WERI-Rb-1 (cell line): ENCODE measurements around the gene TRIM67.

Experiments
- DNase-seq: peaks from one replicate; pipeline ENCODE4 v3.0.0-alpha.2; 2020
- H3K27ac ChIP-seq: fragments of 250-450 bp; sonication (Bioruptor Pico); 2 replicates; pipeline ENCODE4 v1.5.1; 2020; ENCODE audit warnings: mild to moderate bottlenecking, moderate library complexity
- H3K27me3 ChIP-seq: fragments of 250-450 bp; sonication (Bioruptor Pico); 2 replicates; pipeline ENCODE4 v1.5.1; 2021; ENCODE audit warnings: mild to moderate bottlenecking, low read depth, moderate library complexity; ENCODE audit not compliant: insufficient read depth, severe bottlenecking
- H3K36me3 ChIP-seq: fragments of 250-450 bp; sonication (Bioruptor Pico); 2 replicates; pipeline ENCODE4 v1.5.1; 2020; ENCODE audit warnings: mild to moderate bottlenecking, moderate library complexity
- H3K4me3 ChIP-seq: 2 replicates; pipeline ENCODE4 v1.5.1; 2011; ENCODE audit warnings: low read depth, mild to moderate bottlenecking, control low read depth, low read length
- H3K9me3 ChIP-seq: fragments of 250-450 bp; sonication (Bioruptor Pico); 2 replicates; pipeline ENCODE4 v1.5.1; 2021; ENCODE audit warnings: mild to moderate bottlenecking, moderate library complexity; ENCODE audit not compliant: severe bottlenecking
- CTCF ChIP-seq: IDR thresholded peaks from 2 replicates; pipeline ENCODE4 v1.5.1; 2011; ENCODE audit warnings: low read depth, mild to moderate bottlenecking, control low read depth, inconsistent platforms, low read length

TRIM67 gene

GRCh38 chr1:231193710-231194340, 32.0 kb downstream of the TRIM67 start:
- H3K27ac ChIP-seq = no peak overlapping the region
- H3K36me3 ChIP-seq = no peaks in the 10 kb centered on the region
- no peak for TF ChIP-seq CTCF
- H3K4me3 ChIP-seq = no peak overlapping the region
- no peaks in the 10 kb centered on the region for H3K27me3 ChIP-seq
- peaks cover 4% of the 10 kb centered on the region for H3K9me3 ChIP-seq
- no peak for DNase-seq

- TF ChIP-seq CTCF = no peak
Observed at GRCh38 chr1:231194476-231194842, 32.6 kb downstream of the TRIM67 start.

GRCh38 chr1:231194843-231195516, 33.1 kb downstream of the TRIM67 start:
- H3K27ac ChIP-seq = no peak overlapping the region
- H3K4me3 ChIP-seq = no peak overlapping the region
- H3K9me3 ChIP-seq = peaks cover under 1% of the 10 kb centered on the region
- TF ChIP-seq CTCF = no peak
- no peaks in the 10 kb centered on the region for H3K36me3 ChIP-seq
- no peaks in the 10 kb centered on the region for H3K27me3 ChIP-seq
- DNase-seq = peak; percentile 30

More at GRCh38 chr1:231194476-231194842, 32.6 kb downstream of the TRIM67 start:
- Histone ChIP-seq H3K27me3 (no peaks in the 10 kb centered on the region), H3K4me3 (no peak overlapping the region), H3K27ac (no peak overlapping the region), H3K36me3 (no peaks in the 10 kb centered on the region), H3K9me3 (peaks cover 4% of the 10 kb centered on the region)
- DNase-seq = no peak

GRCh38 chr1:231196307-231196706, 34.4 kb downstream of the TRIM67 start:
- H3K36me3 ChIP-seq = no peaks in the 10 kb centered on the region
- TF ChIP-seq CTCF = no peak
- no peak overlapping the region for H3K4me3 ChIP-seq
- H3K9me3 ChIP-seq = no peaks in the 10 kb centered on the region
- no peaks in the 10 kb centered on the region for H3K27me3 ChIP-seq
- no peak overlapping the region for H3K27ac ChIP-seq
- DNase-seq = no peak

GRCh38 chr1:231196728-231197127, 34.9 kb downstream of the TRIM67 start:
- Histone ChIP-seq H3K36me3 (no peaks in the 10 kb centered on the region), H3K4me3 (no peak overlapping the region), H3K27ac (no peak overlapping the region), H3K9me3 (no peaks in the 10 kb centered on the region), H3K27me3 (no peaks in the 10 kb centered on the region)
- no peak for TF ChIP-seq CTCF
- DNase-seq = no peak
